Loucy (cell line): ENCODE data around the gene CD27.

Experiments
- H2AFZ ChIP-seq: fragments of 200-600 bp; sonication (generic); 2 replicates; pipeline ENCODE4 v1.6.0; 2016; ENCODE audit warnings: antibody characterized with exemption, mild to moderate bottlenecking, low read length, moderate library complexity
- H3F3A ChIP-seq: fragments of 200-600 bp; 2 replicates; pipeline ENCODE4 v1.6.0; 2016; ENCODE audit warnings: antibody characterized with exemption, low read depth, mild to moderate bottlenecking
- H3K27me3 ChIP-seq: fragments of 200-600 bp; sonication (generic); 2 replicates; pipeline ENCODE4 v1.6.1; 2014; ENCODE audit warnings: low read length, mild to moderate bottlenecking; ENCODE audit not compliant: insufficient read depth, poor library complexity, severe bottlenecking
- H3K36me3 ChIP-seq: fragments of 200-600 bp; sonication (generic); 2 replicates; pipeline ENCODE4 v1.6.1; 2016; ENCODE audit warnings: low read length; ENCODE audit not compliant: insufficient read depth
- H3K4me1 ChIP-seq: fragments of 200-600 bp; sonication (generic); 2 replicates; pipeline ENCODE4 v1.5.1; 2014; ENCODE audit warnings: low read length, mild to moderate bottlenecking; ENCODE audit not compliant: insufficient read depth, poor library complexity, severe bottlenecking
- H3K4me2 ChIP-seq: fragments of 200-600 bp; sonication (generic); 2 replicates; pipeline ENCODE4 v1.6.0; 2014; ENCODE audit warnings: antibody characterized with exemption, low read length, low read depth, mild to moderate bottlenecking; ENCODE audit not compliant: poor library complexity, severe bottlenecking
- H3K4me3 ChIP-seq: fragments of 200-600 bp; sonication (generic); 2 replicates; pipeline ENCODE4 v1.5.1; 2014; ENCODE audit warnings: low read length, mild to moderate bottlenecking, mixed read lengths; ENCODE audit not compliant: poor library complexity, severe bottlenecking
- H3K79me2 ChIP-seq: fragments of 200-600 bp; sonication (generic); 2 replicates; pipeline ENCODE4 v1.6.1; 2014; ENCODE audit warnings: low read length; ENCODE audit not compliant: insufficient read depth
- H3K9ac ChIP-seq: fragments of 200-600 bp; sonication (generic); 2 replicates; pipeline ENCODE4 v1.6.0; 2014; ENCODE audit warnings: mild to moderate bottlenecking, low read depth, low read length, moderate library complexity; ENCODE audit not compliant: poor library complexity, severe bottlenecking
- H3K9me2 ChIP-seq: fragments of 200-600 bp; sonication (generic); replicated peaks from 2 replicates; pipeline ENCODE4 v1.6.1; 2016; ENCODE audit warnings: low read depth, low read length, mixed read lengths
- H3K9me3 ChIP-seq: fragments of 200-600 bp; sonication (generic); 2 replicates; pipeline ENCODE4 v1.6.1; 2014; ENCODE audit warnings: mild to moderate bottlenecking, antibody characterized with exemption, low read length, low read depth; ENCODE audit not compliant: insufficient read depth
- H4K20me1 ChIP-seq: fragments of 200-600 bp; sonication (generic); 2 replicates; pipeline ENCODE4 v1.6.0; 2014; ENCODE audit warnings: antibody characterized with exemption, low read length, mild to moderate bottlenecking; ENCODE audit not compliant: insufficient read depth, poor library complexity, severe bottlenecking
- CTCF ChIP-seq: fragments of 200-600 bp; sonication (generic); conservative IDR thresholded peaks from 2 replicates; pipeline ENCODE4 v1.5.1; 2014; ENCODE audit warnings: mild to moderate bottlenecking, antibody characterized with exemption, low read length
- EZH2phosphoT487 ChIP-seq: fragments of 200-600 bp; IDR thresholded peaks from 2 replicates; pipeline ENCODE4 v1.6.1; 2018; ENCODE audit warnings: antibody characterized with exemption, mild to moderate bottlenecking, moderate library complexity, borderline replicate concordance

Gene CD27

GRCh38 chr12:6450869-6451347 is 6.2 kb downstream of the CD27 start:
- peaks cover 48% of the 10 kb centered on the region for H3K79me2 ChIP-seq
- H3K36me3 ChIP-seq, result peaks cover 2% of the 10 kb centered on the region; the same call in 1 of the 2 replicates
- peak overlapping the region; percentile 74 for H2AFZ ChIP-seq
- peak overlapping the region; percentile 96 for H3K9ac ChIP-seq
- no peaks in the 10 kb centered on the region for H4K20me1 ChIP-seq
- no peaks in the 10 kb centered on the region for H3K9me2 ChIP-seq
- no peak for TF ChIP-seq CTCF
- TF ChIP-seq EZH2phosphoT487, result no peak
- peak overlapping the region; percentile 91 for H3K4me3 ChIP-seq
- H3K9me3 ChIP-seq, result no peaks in the 10 kb centered on the region
- H3F3A ChIP-seq, result no peaks in the 10 kb centered on the region
- H3K27me3 ChIP-seq, result no peaks in the 10 kb centered on the region
- H3K4me1 ChIP-seq, result peaks cover 38% of the 10 kb centered on the region
- peak overlapping the region; percentile 100 for H3K4me2 ChIP-seq

DNA sequence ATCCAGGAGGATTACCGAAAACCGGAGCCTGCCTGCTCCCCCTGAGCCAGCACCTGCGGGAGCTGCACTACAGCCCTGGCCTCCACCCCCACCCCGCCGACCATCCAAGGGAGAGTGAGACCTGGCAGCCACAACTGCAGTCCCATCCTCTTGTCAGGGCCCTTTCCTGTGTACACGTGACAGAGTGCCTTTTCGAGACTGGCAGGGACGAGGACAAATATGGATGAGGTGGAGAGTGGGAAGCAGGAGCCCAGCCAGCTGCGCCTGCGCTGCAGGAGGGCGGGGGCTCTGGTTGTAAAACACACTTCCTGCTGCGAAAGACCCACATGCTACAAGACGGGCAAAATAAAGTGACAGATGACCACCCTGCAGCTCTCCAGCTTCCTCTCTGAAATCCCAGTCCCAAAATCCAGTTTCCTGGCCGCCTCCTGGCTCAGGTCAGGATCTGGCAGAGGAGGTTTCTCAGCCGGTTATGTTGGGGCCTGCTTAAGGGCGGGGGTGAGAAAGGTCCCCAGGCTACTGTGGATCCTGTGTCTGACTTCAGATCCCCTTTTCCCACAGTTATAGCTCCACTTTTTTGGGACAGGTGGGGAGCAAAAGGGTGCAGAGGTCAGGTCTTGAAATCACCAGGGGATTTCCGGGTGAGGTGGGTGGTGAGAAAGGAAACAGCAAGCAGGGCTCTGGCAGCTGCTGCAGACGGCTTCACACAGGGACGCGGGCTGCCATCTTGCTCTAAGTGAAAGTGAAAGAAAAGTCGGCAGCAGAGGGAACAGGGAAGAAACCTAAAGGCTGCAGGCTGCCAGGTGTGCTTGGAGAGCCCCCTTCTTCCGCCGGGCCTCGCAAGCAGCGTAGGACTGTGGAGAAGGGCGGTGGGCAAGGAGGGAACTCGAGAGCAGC is 6.8 kb downstream of the CD27 start, which contains the start of gene TAPBPL:
Gene TAPBPL, plus strand, starts transcription at position 695 of the 897 bp plus-strand sequence. CDS start 207 bp downstream, outside the sequence.
- H3K9me2 ChIP-seq, result no peaks in the 10 kb centered on the region
- peak within 1 kb of the TSS; percentile 96 for H3K9ac ChIP-seq
- peaks cover 2% of the 10 kb centered on the region; the same call in 1 of the 2 replicates for H3K36me3 ChIP-seq
- no peaks in the 10 kb centered on the region for H3F3A ChIP-seq
- H3K4me3 ChIP-seq, result peak within 1 kb of the TSS; percentile 91
- H4K20me1 ChIP-seq, result no peaks in the 10 kb centered on the region
- no peak for TF ChIP-seq CTCF
- TF ChIP-seq EZH2phosphoT487, result no peak
- peak within 1 kb of the TSS; percentile 74 for H2AFZ ChIP-seq
- H3K4me1 ChIP-seq, result peaks cover 35% of the 10 kb centered on the region
- no peaks in the 10 kb centered on the region for H3K27me3 ChIP-seq
- H3K4me2 ChIP-seq, result peak within 1 kb of the TSS; percentile 100
- H3K79me2 ChIP-seq, result peaks cover 48% of the 10 kb centered on the region
- H3K9me3 ChIP-seq, result no peaks in the 10 kb centered on the region

GRCh38 chr12:6452245-6452943 is 7.6 kb downstream of the CD27 start:
- Histone ChIP-seq H3K4me1 (peaks cover 30% of the 10 kb centered on the region), H3K36me3 (peaks cover 6% of the 10 kb centered on the region; the same call in 1 of the 2 replicates), H3K27me3 (no peaks in the 10 kb centered on the region), H3K4me2 (peak overlapping the region; percentile 100), H4K20me1 (no peaks in the 10 kb centered on the region), H3K9me2 (no peaks in the 10 kb centered on the region), H3K9ac (peak overlapping the region; percentile 96), H3F3A (no peaks in the 10 kb centered on the region), H3K9me3 (no peaks in the 10 kb centered on the region), H3K79me2 (peaks cover 48% of the 10 kb centered on the region), H3K4me3 (peak overlapping the region; percentile 91), H2AFZ (peak overlapping the region; percentile 74; the same call in 1 of the 2 replicates)
- TF ChIP-seq CTCF (no peak), EZH2phosphoT487 (no peak)
